ENCODE results near the gene GSK3B. TPM values are rescaled to one million over a fixed set of nuclear protein-coding genes. Genes with fewer than 3 reads are reported as not detected.

GSK3B gene
- total and polyA plus RNA-seq, 10 of the 15 experiments (the other 5 are each of a cell fraction or from before 2014, with no cell fraction given), result 8.5 to 49.8 (median 25.5) TPM

- TF ChIP-seq TARDBP (IDR thresholded peaks at IDR 0.05; ENCODE audit: borderline replicate concordance) (no peak), IRF4 (IDR thresholded peaks at IDR 0.05; ENCODE audit: low read depth, low read length) (no peak), MLLT1 (IDR thresholded peaks at IDR 0.05) (no peak), NFYA (IDR thresholded peaks at IDR 0.05; ENCODE audit: borderline replicate concordance, low read depth, low read length) (no peak), RBBP5 (conservative IDR thresholded peaks at IDR 0.05) (no peak), IKZF1 (conservative IDR thresholded peaks at IDR 0.05) (no peak), RUNX3 (IDR thresholded peaks at IDR 0.05; ENCODE audit: low read length) (no peak)
Observed at GRCh38 chr3:119913021-119913420, 181.2 kb downstream of the GSK3B start (continued).

GRCh38 chr3:119912220-119912619 lies 182.0 kb downstream of the GSK3B start:
- in situ Hi-C loops (cut with MboI) (no loop called here), intact Hi-C loops (cut with micrococcal nuclease; ENCODE audit: unreplicated experiment) (no loop called here)
- no peak for DNase-seq (ENCODE audit: low read depth, low spot score)
- Histone ChIP-seq H3K27ac (ENCODE audit: control insufficient read depth, insufficient read depth) (peak overlapping the region; percentile 24; the same call in 1 of the 2 replicates), H3K4me2 (ENCODE audit: control insufficient read depth, insufficient read depth) (no peak overlapping the region), H3K9me3 (replicated peaks; ENCODE audit: control insufficient read depth, insufficient read depth, low read length) (no peaks in the 10 kb centered on the region), H3K36me3 (ENCODE audit: control insufficient read depth in 2 of 2, insufficient read depth in 2 of 2, low read length in 1 of 2) (peaks cover 0 to 11% of the 10 kb centered on the region in 2 experiments; a peak in 1 of 4 replicates), H3K4me1 (ENCODE audit: control insufficient read depth, insufficient read depth, low read length) (peaks cover 8% of the 10 kb centered on the region), H4K20me1 (ENCODE audit: control insufficient read depth, insufficient read depth) (no peaks in the 10 kb centered on the region), H3K27me3 (replicated peaks in 1 of 2; ENCODE audit: control insufficient read depth in 2 of 2, insufficient read depth in 2 of 2, low read length in 1 of 2) (no peaks in the 10 kb centered on the region), H3K79me2 (ENCODE audit: control insufficient read depth, insufficient read depth, low read length) (no peaks in the 10 kb centered on the region), H3K9ac (ENCODE audit: control insufficient read depth, insufficient read depth, low read length) (no peak overlapping the region), H3K4me3 (no peak overlapping the region), H2AFZ (ENCODE audit: control insufficient read depth, low read depth, low read length) (no peak overlapping the region)
- WGBS (ENCODE audit: insufficient coverage, insufficient replicate concordance, low lambda C conversion rate, missing lambda C conversion rate), result 96% methylated on average over 2 of the region's 2 CpGs
- peak; percentile 64 for ATAC-seq
- no TSS peak for BruUV-seq (replicated peaks)
- POLR2A ChIA-PET, result interaction anchor here (0.7 to 1.1 kb wide), 2 partner anchors 19 to 183 kb away, joined by 3 to 5 read pairs; no protein-coding TSS in a partner anchor
- TF ChIP-seq CEBPB (IDR thresholded peaks at IDR 0.05; ENCODE audit: borderline replicate concordance in 1 of 2, low read depth in 2 of 2, low read length in 2 of 2) (peak in 1 of 2 experiments; percentile 29; a peak in 1 of 4 replicates), POLR2A (IDR thresholded peaks at IDR 0.05; ENCODE audit: low read depth, low read length) (no peak), NFIC (IDR thresholded peaks at IDR 0.05; ENCODE audit: low read depth, low read length) (peak; percentile 32; the same call in 1 of the 2 replicates)
- CTCF ChIA-PET, result interaction anchor here (1.0 to 1.4 kb wide), 2 partner anchors 9 to 10 kb away, joined by 3 read pairs; no protein-coding TSS in a partner anchor
- SMC1A ChIA-PET (ENCODE audit: uncharacterized antibody, unreplicated experiment), result interaction anchor here (0.7 to 1.4 kb wide), 7 partner anchors 8 to 235 kb away, joined by 3 to 7 read pairs (median 4); no protein-coding TSS in a partner anchor
- FAIRE-seq, result no peak
- RAD21 ChIA-PET (ENCODE audit: unreplicated experiment), result interaction anchor here (1.1 to 1.3 kb wide), 2 partner anchors 147 to 179 kb away, joined by 3 read pairs; no protein-coding TSS in a partner anchor
